B cell (primary cell): ENCODE data around the gene KCNE1. TPM values are rescaled to one million over a fixed set of nuclear protein-coding genes. Genes with fewer than 3 reads are reported as not detected.

Source experiments
- ATAC-seq: fragments of 200-7000 bp; cut with Tn5 transposase; one replicate; pipeline ENCODE4 v1.10.0; 2021; ENCODE audit warnings: low read depth, mild to moderate bottlenecking, moderate number of reproducible peaks, moderate library complexity
- CTCF ChIA-PET: fragments of 350-600 bp; sonication (Branson Sonifier 250); formaldehyde crosslinking; loops from one replicate; lab custom pipeline; 2021; ENCODE audit warnings: antibody characterized with exemption, inconsistent platforms; lab: Charles Lee
- POLR2A ChIA-PET: fragments of 350-600 bp; sonication (Branson Sonifier 250); formaldehyde crosslinking; loops from one replicate; lab custom pipeline; 2021; ENCODE audit warnings: antibody characterized with exemption; lab: Charles Lee
- DNase-seq: peaks from one replicate; pipeline ENCODE4 v3.0.0; 2013
- H2AFZ ChIP-seq: 2 replicates; pipeline ENCODE4 v1.6.1; 2012; ENCODE audit warnings: mild to moderate bottlenecking, low read depth, low read length; ENCODE audit not compliant: insufficient read depth, poor library complexity, severe bottlenecking
- H3K27ac ChIP-seq, 2 donors: 1 replicate in 1 of 2; 2 replicates in 1 of 2; pipeline ENCODE4 v1.5.1; 2012 to 2013; ENCODE audit warnings: low read length in 2 of 2, mild to moderate bottlenecking in 2 of 2, moderate library complexity in 1 of 2
- H3K27me3 ChIP-seq, 4 experiments: fragments of 200-600 bp in 1 of 4; sonication (generic) in 1 of 4; replicated peaks in 1 of 4; 1 replicate in 2 of 4; 2 replicates in 2 of 4; pipeline versions ENCODE4 v1.6.1 to v1.7.0; 2013 to 2016; ENCODE audit warnings: low read length in 3 of 4, mild to moderate bottlenecking in 2 of 4, mixed read lengths in 1 of 4, moderate library complexity in 1 of 4; ENCODE audit not compliant: insufficient read depth in 4 of 4, control insufficient read depth in 3 of 4; ENCODE audit errors: control extremely low read depth in 1 of 4
- H3K36me3 ChIP-seq, 2 experiments: replicated peaks in 1 of 2; 1 replicate in 1 of 2; 2 replicates in 1 of 2; pipeline versions ENCODE4 v1.6.1 to v1.7.1; 2013; ENCODE audit warnings: low read length in 1 of 2; ENCODE audit not compliant: insufficient read depth in 2 of 2, control insufficient read depth in 1 of 2; ENCODE audit errors: control extremely low read depth in 1 of 2, extremely low read depth in 1 of 2
- H3K4me1 ChIP-seq, 2 donors: fragments of 200-600 bp in 1 of 2; sonication (generic) in 1 of 2; 1 replicate in 1 of 2; 2 replicates in 1 of 2; pipeline versions ENCODE4 v1.5.1 to v1.6.1; 2013 to 2017; ENCODE audit warnings: low read length in 2 of 2; ENCODE audit not compliant: control insufficient read depth in 2 of 2, insufficient read depth in 2 of 2
- H3K4me2 ChIP-seq: replicated peaks from 2 replicates; pipeline ENCODE3; 2012; ENCODE audit warnings: mild to moderate bottlenecking, low read depth, low read length; ENCODE audit not compliant: poor library complexity, severe bottlenecking
- H3K4me3 ChIP-seq, 5 experiments: fragments of 200-600 bp in 1 of 5; sonication (generic) in 1 of 5; 1 replicate in 3 of 5; 2 replicates in 2 of 5; pipeline versions ENCODE4 v1.5.1 to v1.7.0; 2011 to 2016; ENCODE audit warnings: low read length in 4 of 5, mild to moderate bottlenecking in 4 of 5, low read depth in 2 of 5, control low read depth in 1 of 5, moderate library complexity in 1 of 5; ENCODE audit not compliant: insufficient read depth in 1 of 5; ENCODE audit errors: control extremely low read depth in 1 of 5, extremely low read depth in 1 of 5
- H3K79me2 ChIP-seq: fragments of 200-600 bp; sonication (generic); one replicate; pipeline ENCODE4 v1.6.0; 2016; ENCODE audit warnings: low read length; ENCODE audit not compliant: control insufficient read depth, insufficient read depth
- H3K9ac ChIP-seq: fragments of 200-600 bp; sonication (generic); 2 replicates; pipeline ENCODE4 v1.6.1; 2017; ENCODE audit warnings: mild to moderate bottlenecking, low read length, moderate library complexity
- H3K9me3 ChIP-seq, 3 donors: one replicate each; pipeline versions ENCODE4 v1.6.1 to v1.7.1; 2013; ENCODE audit warnings: low read length in 2 of 3; ENCODE audit not compliant: control insufficient read depth in 2 of 3, insufficient read depth in 1 of 3; ENCODE audit errors: control extremely low read depth in 1 of 3
- H4K20me1 ChIP-seq: 2 replicates; pipeline ENCODE4 v1.6.0; 2012; ENCODE audit warnings: mild to moderate bottlenecking, low read length; ENCODE audit not compliant: insufficient read depth, control insufficient read depth, poor library complexity, severe bottlenecking
- H3K27ac Mint-ChIP-seq: one replicate; pipeline ENCODE4 v1.8.0; 2021; ENCODE audit warnings: mixed read lengths
- H3K27me3 Mint-ChIP-seq: one replicate; pipeline ENCODE4 v1.8.0; 2021; ENCODE audit warnings: mixed read lengths
- H3K4me1 Mint-ChIP-seq: one replicate; pipeline ENCODE4 v1.8.0; 2021; ENCODE audit warnings: mixed read lengths
- H3K4me3 Mint-ChIP-seq: one replicate; pipeline ENCODE4 v1.8.0; 2021; ENCODE audit warnings: mixed read lengths
- H3K9me3 Mint-ChIP-seq: one replicate; pipeline ENCODE4 v1.8.0; 2022; ENCODE audit warnings: mixed read lengths; ENCODE audit not compliant: insufficient read depth
- CTCF ChIP-seq: fragments of 200-600 bp; IDR thresholded peaks from one replicate; pipeline ENCODE4 v1.8.0; 2022; ENCODE audit warnings: antibody characterized with exemption, mild to moderate bottlenecking
- EZH2 ChIP-seq: IDR thresholded peaks from 2 replicates; pipeline ENCODE4 v1.6.1; 2012; ENCODE audit warnings: borderline replicate concordance, low read depth, mild to moderate bottlenecking, moderate library complexity, low read length; ENCODE audit not compliant: insufficient read depth, poor library complexity, severe bottlenecking
- WGBS: methylation state at CpG from one replicate; pipeline ENCODE4 v1.1.5; 2013; ENCODE audit warnings: missing lambda C conversion rate; ENCODE audit not compliant: insufficient coverage; 5-methylcytosine and 5-hydroxymethylcytosine counted together
- intact Hi-C: fragments of 100-400 bp; cut with micrococcal nuclease; formaldehyde crosslinking; loops from one replicate; pipeline ENCODE4 v1.10.0; 2022
- polyA plus RNA-seq: library from polyadenylated mRNA; depleted of rRNA; stranded (reverse); fragments of >200 nt; gene quantifications from 2 replicates; pipeline ENCODE4 v1.2.3, GENCODE V29; 2012
- total RNA-seq, 2 donors: library from RNA; stranded (reverse); fragments of 120-200 nt in 1 of 2; gene quantifications; 1 replicate in 1 of 2; 2 replicates in 1 of 2; pipeline versions ENCODE4 v1.2.3 to v1.2.4, GENCODE V29; 2013 to 2022

KCNE1 gene
- total and polyA plus RNA-seq, 2 donors (not counting 1 experiment from before 2014, with no cell fraction given): 0.10 to 0.17 TPM

- Histone ChIP-seq H3K4me2 (no peak overlapping the region), H3K79me2 (no peaks in the 10 kb centered on the region), H3K9ac (no peak overlapping the region), H3K9me3 (no peaks in the 10 kb centered on the region), H3K27ac (no peak overlapping the region), H4K20me1 (no peaks in the 10 kb centered on the region), H3K4me1 (no peaks in the 10 kb centered on the region), H2AFZ (no peak overlapping the region), H3K36me3 (no peaks in the 10 kb centered on the region), H3K27me3 (no peaks in the 10 kb centered on the region), H3K4me3 (no peak overlapping the region)
- ATAC-seq (no peak), DNase-seq (no peak)
- intact Hi-C loops: no loop called here
- WGBS: 100% methylated on average over 6 of the region's 8 CpGs
- ChIA-PET CTCF (no interaction called here), POLR2A (interaction anchor here (0.6 kb wide), 1 partner anchor 1591 kb away, joined by 4 read pairs; no protein-coding TSS in a partner anchor)
- no peaks in the 10 kb centered on the region for H3K4me1 Mint-ChIP-seq
- no peak overlapping the region for H3K27ac Mint-ChIP-seq
- H3K4me3 Mint-ChIP-seq: no peak overlapping the region
- no peaks in the 10 kb centered on the region for H3K27me3 Mint-ChIP-seq
- TF ChIP-seq EZH2 (no peak), CTCF (no peak)
- H3K9me3 Mint-ChIP-seq: no peaks in the 10 kb centered on the region
These were observed 24.3 kb upstream of the KCNE1 start for GRCh38 chr21:34536311-34536710.

GRCh38 chr21:34535886-34536285 lies 23.9 kb upstream of the KCNE1 start:
- H3K9me3 ChIP-seq: no peaks in the 10 kb centered on the region
- no peak overlapping the region for H3K4me3 ChIP-seq
- intact Hi-C loops: no loop called here
- ChIA-PET CTCF (no interaction called here), POLR2A (no interaction called here)
- TF ChIP-seq CTCF (no peak), EZH2 (no peak)
- H3K27ac ChIP-seq: no peak overlapping the region
- H2AFZ ChIP-seq: no peak overlapping the region
- Mint-ChIP-seq H3K9me3 (no peaks in the 10 kb centered on the region), H3K27me3 (no peaks in the 10 kb centered on the region), H3K27ac (no peak overlapping the region), H3K4me1 (no peaks in the 10 kb centered on the region), H3K4me3 (no peak overlapping the region)
- no peak overlapping the region for H3K9ac ChIP-seq
- 100% methylated on average over 2 of the region's 3 CpGs for WGBS
- no peak for DNase-seq
- ATAC-seq: no peak
- no peaks in the 10 kb centered on the region for H3K27me3 ChIP-seq
- no peaks in the 10 kb centered on the region for H3K36me3 ChIP-seq
- H3K4me2 ChIP-seq: no peak overlapping the region
- no peaks in the 10 kb centered on the region for H3K4me1 ChIP-seq
- H4K20me1 ChIP-seq: no peaks in the 10 kb centered on the region
- no peaks in the 10 kb centered on the region for H3K79me2 ChIP-seq
